Testis (tissue), 2 donors: ENCODE results near the gene ZSCAN21.

Experiments used
- CTCF ChIP-seq, 3 experiments: fragments of 450-650 bp in 2 of 3; fragments of 200-600 bp in 1 of 3; sonication (generic) in 1 of 3; IDR thresholded peaks; one replicate each; pipeline ENCODE4 v1.5.1; 2016 to 2019; ENCODE audit warnings: antibody characterized with exemption in 3 of 3, mild to moderate bottlenecking in 2 of 3, moderate library complexity in 1 of 3
- POLR2A ChIP-seq: fragments of 450-650 bp; IDR thresholded peaks from one replicate; pipeline ENCODE4 v1.6.1; 2017; ENCODE audit warnings: antibody characterized with exemption, mild to moderate bottlenecking, moderate library complexity

- no peak for TF ChIP-seq CTCF (IDR thresholded peaks at IDR 0.05)
- no peak for TF ChIP-seq POLR2A
Observed at GRCh38 chr7:100079024-100079560, 29.5 kb downstream of the ZSCAN21 start.
